ENCODE data around the gene SLIT3. TPM values are rescaled to one million over a fixed set of nuclear protein-coding genes. Genes with fewer than 3 reads are reported as not detected.

The SLIT3 gene
- polyA plus RNA-seq (ENCODE audit: low read depth in 6 of 6), result not detected

DNA sequence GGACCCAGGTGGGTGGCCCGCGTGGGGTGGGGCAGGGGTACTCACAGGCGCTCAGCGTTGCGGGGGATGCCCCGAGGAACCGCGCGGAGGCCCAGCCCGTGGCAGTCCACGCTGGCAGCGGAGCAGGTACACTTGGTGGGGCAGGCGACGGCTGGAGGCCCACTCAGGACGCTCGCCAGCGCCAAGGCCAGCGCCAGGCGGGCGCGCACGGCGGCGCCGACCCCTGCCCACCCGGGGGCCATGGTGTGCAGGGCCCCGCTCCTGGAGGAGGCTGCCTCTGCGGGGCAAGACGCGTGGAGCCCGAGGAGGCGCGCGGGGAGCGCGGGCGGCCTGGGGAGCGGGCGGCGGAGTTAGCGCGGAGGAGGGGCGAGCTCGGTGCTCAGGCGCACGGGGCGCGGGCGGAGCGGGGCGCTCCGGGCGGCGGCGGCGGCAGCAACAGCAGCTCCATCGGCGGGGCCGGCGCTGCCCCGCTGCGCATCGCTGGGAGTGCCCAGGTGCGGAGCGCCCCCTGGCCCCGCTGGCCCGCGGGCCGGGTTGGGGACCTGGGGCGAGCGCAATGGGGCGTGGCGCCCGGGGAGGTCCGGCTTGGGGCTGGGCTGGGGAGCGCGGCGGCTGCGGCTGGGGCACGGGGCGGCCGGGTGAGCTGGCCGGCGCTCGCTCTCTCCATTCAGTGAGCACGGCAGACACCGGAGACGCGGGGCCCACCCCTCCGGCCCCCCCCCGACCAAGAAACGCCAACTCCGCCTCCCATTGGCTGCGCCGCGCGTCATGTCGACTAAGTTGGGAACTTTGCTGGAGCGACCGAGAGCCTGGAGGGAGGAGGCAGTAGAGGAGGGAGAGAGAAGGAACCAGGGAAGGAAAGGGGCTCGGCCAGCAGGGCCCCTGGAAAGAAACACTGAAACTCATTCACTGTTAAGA lies at the start of gene SLIT3:
TSS of gene SLIT3 (minus strand) at position 672 of the 918 bp plus-strand sequence. CDS start at position 242, 430 bp downstream.
- Mint-ChIP-seq H3K4me1 (peaks cover 0 to 11% (median 7%) of the 10 kb centered on the region in 3 donors), H3K27ac (peak within 1 kb of the TSS in 1 of 6 donors; percentile 29), H3K36me3 (no peaks in the 10 kb centered on the region), H3K9me3 (peaks cover 0 to 5% (median 0%) of the 10 kb centered on the region in 7 donors), H3K27me3 (peaks cover 47 to 66% (median 56%) of the 10 kb centered on the region in 3 donors), H3K4me3 (peak within 1 kb of the TSS in 1 of 8 donors; percentile 42)
- no peak for DNase-seq
- ATAC-seq (ENCODE audit: low read depth in 2 of 2), result no peak

DNA sequence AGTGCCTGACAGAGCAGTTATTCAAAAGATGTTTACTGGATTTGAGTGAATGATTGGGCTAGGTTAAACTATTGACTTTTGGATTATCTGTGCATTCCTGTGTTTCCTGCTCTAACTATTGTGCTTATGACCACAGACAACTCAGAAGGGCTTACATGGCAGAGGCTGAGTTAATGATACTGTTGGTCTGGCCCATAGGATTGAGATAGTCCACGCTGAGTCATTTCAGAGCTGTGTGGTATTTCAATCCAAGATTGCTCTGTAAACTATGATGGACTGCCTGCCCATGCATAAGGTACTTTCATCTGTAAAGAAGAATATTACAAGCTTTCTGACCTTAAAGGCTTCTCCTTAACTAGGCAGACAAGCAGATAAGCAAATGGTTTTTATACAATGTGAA lies 49.1 kb upstream of the SLIT3 start:
- Mint-ChIP-seq H3K9me3 (peaks cover 0 to 2% (median 0%) of the 10 kb centered on the region in 7 donors), H3K4me1 (no peaks in the 10 kb centered on the region), H3K4me3 (no peak overlapping the region), H3K27ac (no peak overlapping the region), H3K27me3 (peaks cover 0 to 7% (median 0%) of the 10 kb centered on the region in 3 donors), H3K36me3 (no peaks in the 10 kb centered on the region)
- ATAC-seq (ENCODE audit: low read depth in 2 of 2) (no peak), DNase-seq (no peak)

- Mint-ChIP-seq H3K27me3 (peaks cover 0 to 5% (median 3%) of the 10 kb centered on the region in 3 donors), H3K9me3 (peaks cover 0 to 2% (median 0%) of the 10 kb centered on the region in 7 donors), H3K4me1 (no peaks in the 10 kb centered on the region), H3K27ac (no peak overlapping the region), H3K4me3 (no peak overlapping the region), H3K36me3 (no peaks in the 10 kb centered on the region)
- ATAC-seq (ENCODE audit: low read depth in 2 of 2), result no peak
- no peak for DNase-seq
Observed at GRCh38 chr5:169347786-169348185, 46.8 kb upstream of the SLIT3 start.

DNA sequence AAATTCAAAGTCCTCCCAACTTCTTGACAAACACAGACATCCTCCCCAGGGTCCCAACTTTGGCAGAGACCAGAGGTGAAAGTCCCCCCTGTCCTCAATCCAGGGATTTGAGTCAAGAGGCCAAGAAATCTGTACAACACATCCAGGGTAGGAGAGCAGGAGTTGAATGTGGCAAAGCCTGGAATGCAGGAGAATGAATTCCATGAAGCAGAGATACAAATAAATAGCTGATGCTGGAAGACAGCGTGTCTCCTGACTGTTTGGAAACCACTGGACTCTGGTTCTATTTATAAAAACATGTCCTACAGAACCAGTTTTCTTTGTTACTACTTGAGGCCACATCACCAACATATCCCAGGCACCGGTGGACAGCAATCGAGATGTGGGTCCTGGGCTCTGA lies 43.7 kb upstream of the SLIT3 start:
- no peaks in the 10 kb centered on the region for H3K4me1 Mint-ChIP-seq
- no peak overlapping the region for H3K4me3 Mint-ChIP-seq
- DNase-seq (no peak), ATAC-seq (ENCODE audit: low read depth in 2 of 2) (no peak)
- peaks cover 0 to 8% (median 3%) of the 10 kb centered on the region in 3 donors for H3K27me3 Mint-ChIP-seq
- H3K36me3 Mint-ChIP-seq, result no peaks in the 10 kb centered on the region
- H3K9me3 Mint-ChIP-seq, result peaks cover 0 to 1% (median 0%) of the 10 kb centered on the region in 7 donors
- H3K27ac Mint-ChIP-seq, result no peak overlapping the region

DNA sequence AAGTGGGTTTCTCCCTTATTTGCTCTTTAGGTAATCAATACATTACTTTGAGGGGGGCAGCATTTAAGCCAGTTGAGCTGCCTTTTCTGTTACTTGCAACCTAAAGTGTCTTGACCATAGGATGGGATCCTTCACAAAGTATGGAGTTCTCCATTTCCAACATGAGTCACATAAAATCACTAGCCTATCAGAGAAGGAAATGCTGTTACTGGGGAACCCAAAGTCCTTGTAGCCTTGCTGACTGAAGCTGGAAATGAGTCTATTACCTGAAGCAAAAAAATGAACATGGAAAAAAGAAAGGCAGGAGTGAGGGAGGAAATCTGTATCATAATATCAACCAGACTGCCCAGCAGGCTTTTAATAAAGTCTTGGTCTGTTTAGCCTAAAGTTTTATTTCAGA lies 42.8 kb upstream of the SLIT3 start:
- no peaks in the 10 kb centered on the region for H3K4me1 Mint-ChIP-seq
- ATAC-seq (ENCODE audit: low read depth in 2 of 2) (no peak), DNase-seq (no peak)
- peaks cover 0 to 8% (median 3%) of the 10 kb centered on the region in 3 donors for H3K27me3 Mint-ChIP-seq
- no peak overlapping the region for H3K4me3 Mint-ChIP-seq
- no peaks in the 10 kb centered on the region for H3K9me3 Mint-ChIP-seq
- no peaks in the 10 kb centered on the region for H3K36me3 Mint-ChIP-seq
- H3K27ac Mint-ChIP-seq, result no peak overlapping the region

DNA sequence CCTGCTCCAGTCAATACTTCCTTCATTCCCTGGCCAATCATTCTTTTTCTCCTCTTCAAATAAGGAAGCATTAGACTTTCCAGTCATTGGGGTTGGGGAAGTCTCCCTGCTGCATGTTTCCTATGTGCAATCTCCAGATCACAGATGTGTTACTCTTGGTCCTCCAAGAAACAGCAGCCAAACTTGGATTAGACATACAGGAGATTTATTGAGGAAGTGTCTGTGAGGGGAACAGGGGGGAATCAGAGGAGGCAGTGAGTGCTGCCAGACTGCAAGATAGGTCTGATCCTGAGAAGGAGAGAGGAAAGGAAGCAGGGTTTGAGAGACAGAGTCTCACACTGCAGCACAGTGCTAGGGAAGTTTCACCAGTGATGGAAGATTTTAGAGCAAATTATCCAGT lies 40.6 kb upstream of the SLIT3 start:
- Mint-ChIP-seq H3K27ac (no peak overlapping the region), H3K9me3 (no peaks in the 10 kb centered on the region), H3K27me3 (peaks cover 0 to 8% (median 3%) of the 10 kb centered on the region in 3 donors), H3K36me3 (no peaks in the 10 kb centered on the region), H3K4me1 (no peaks in the 10 kb centered on the region), H3K4me3 (no peak overlapping the region)
- ATAC-seq (ENCODE audit: low read depth in 2 of 2) (no peak), DNase-seq (no peak)

GRCh38 chr5:169339869-169340268 lies 38.9 kb upstream of the SLIT3 start:
- Mint-ChIP-seq H3K36me3 (no peaks in the 10 kb centered on the region), H3K4me3 (no peak overlapping the region), H3K9me3 (peaks cover 0 to 1% (median 0%) of the 10 kb centered on the region in 7 donors), H3K4me1 (no peaks in the 10 kb centered on the region), H3K27ac (no peak overlapping the region), H3K27me3 (peaks cover 2 to 12% (median 5%) of the 10 kb centered on the region in 3 donors)
- ATAC-seq (ENCODE audit: low read depth in 2 of 2) (no peak), DNase-seq (no peak)

- Mint-ChIP-seq H3K36me3 (no peaks in the 10 kb centered on the region), H3K27me3 (peaks cover 6 to 8% (median 8%) of the 10 kb centered on the region in 3 donors), H3K4me1 (no peaks in the 10 kb centered on the region), H3K27ac (no peak overlapping the region), H3K4me3 (no peak overlapping the region), H3K9me3 (peaks cover 0 to 1% (median 0%) of the 10 kb centered on the region in 7 donors)
- no peak for ATAC-seq (ENCODE audit: low read depth in 2 of 2)
- no peak for DNase-seq
Observed at GRCh38 chr5:169336242-169336641, 35.3 kb upstream of the SLIT3 start.

- Mint-ChIP-seq H3K36me3 (no peaks in the 10 kb centered on the region), H3K9me3 (peaks cover 0 to 1% (median 0%) of the 10 kb centered on the region in 7 donors), H3K4me1 (no peaks in the 10 kb centered on the region), H3K4me3 (no peak overlapping the region), H3K27me3 (peaks cover 6 to 8% (median 8%) of the 10 kb centered on the region in 3 donors), H3K27ac (no peak overlapping the region)
- ATAC-seq (ENCODE audit: low read depth in 2 of 2) (no peak), DNase-seq (no peak)
Observed at GRCh38 chr5:169335806-169336205, 34.9 kb upstream of the SLIT3 start.

DNA sequence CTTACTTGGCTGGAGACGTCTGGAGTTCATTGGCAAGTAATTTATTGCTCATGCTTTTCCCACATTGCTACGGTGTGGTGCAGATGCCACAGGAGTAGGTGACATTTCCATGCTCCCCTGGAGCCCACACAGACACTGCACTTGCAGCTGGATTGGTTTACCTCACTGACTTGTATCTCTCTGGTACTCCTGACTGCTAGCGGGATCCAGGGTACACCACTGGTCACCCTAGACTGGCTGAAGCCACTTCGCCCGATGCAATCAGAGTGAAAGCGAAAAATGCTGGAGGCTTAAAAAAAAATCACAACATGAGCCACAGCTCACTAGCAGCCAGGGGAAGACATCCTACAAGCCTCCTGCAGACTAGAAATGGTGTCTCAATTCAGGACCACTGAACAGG lies 32.6 kb upstream of the SLIT3 start:
- Mint-ChIP-seq H3K4me1 (no peaks in the 10 kb centered on the region), H3K9me3 (peaks cover 0 to 1% (median 0%) of the 10 kb centered on the region in 7 donors), H3K27ac (no peak overlapping the region), H3K27me3 (peaks cover 6 to 8% (median 8%) of the 10 kb centered on the region in 3 donors), H3K36me3 (no peaks in the 10 kb centered on the region), H3K4me3 (no peak overlapping the region)
- DNase-seq (no peak), ATAC-seq (ENCODE audit: low read depth in 2 of 2) (no peak)

DNA sequence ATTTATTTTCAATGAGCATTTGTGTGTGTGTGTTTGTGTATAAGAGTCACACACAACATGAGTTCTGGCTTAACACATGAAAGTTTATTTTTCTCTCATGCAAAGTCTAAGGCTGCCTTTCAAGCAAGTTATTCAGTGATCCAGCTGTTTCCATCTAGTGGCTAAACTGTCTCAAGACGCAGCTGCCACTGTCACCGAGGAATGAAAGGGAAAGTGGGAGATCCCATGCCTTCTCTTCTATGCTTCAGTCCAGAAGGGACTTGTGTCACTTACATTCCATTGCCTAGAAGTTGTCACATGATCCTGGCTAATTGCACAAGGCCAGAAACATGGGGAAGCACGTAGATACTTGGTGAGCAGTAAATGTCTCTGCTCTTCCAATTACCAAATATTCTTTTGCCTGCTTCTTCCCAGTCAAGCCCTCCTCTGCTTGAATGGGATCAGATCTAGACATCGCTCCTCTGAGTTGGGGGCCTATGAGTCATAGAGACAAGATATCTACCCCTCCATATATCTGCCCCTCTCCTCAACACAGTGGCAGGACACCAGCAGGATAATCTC lies 30.4 kb upstream of the SLIT3 start:
- Mint-ChIP-seq H3K27me3 (peaks cover 6 to 8% (median 8%) of the 10 kb centered on the region in 3 donors), H3K4me1 (no peaks in the 10 kb centered on the region), H3K27ac (no peak overlapping the region), H3K9me3 (peaks cover 0 to 1% (median 0%) of the 10 kb centered on the region in 7 donors), H3K36me3 (no peaks in the 10 kb centered on the region), H3K4me3 (no peak overlapping the region)
- DNase-seq, result no peak
- ATAC-seq (ENCODE audit: low read depth in 2 of 2), result no peak

- Mint-ChIP-seq H3K4me3 (no peak overlapping the region), H3K27me3 (peaks cover 0 to 9% (median 5%) of the 10 kb centered on the region in 3 donors), H3K9me3 (peaks cover 0 to 4% (median 0%) of the 10 kb centered on the region in 7 donors), H3K27ac (no peak overlapping the region), H3K36me3 (no peaks in the 10 kb centered on the region), H3K4me1 (no peaks in the 10 kb centered on the region)
- ATAC-seq (ENCODE audit: low read depth in 2 of 2) (no peak), DNase-seq (no peak)
Observed at GRCh38 chr5:169328401-169328800, 27.5 kb upstream of the SLIT3 start.

- DNase-seq (no peak), ATAC-seq (ENCODE audit: low read depth in 2 of 2) (no peak)
- no peak overlapping the region for H3K27ac Mint-ChIP-seq
- H3K36me3 Mint-ChIP-seq, result no peaks in the 10 kb centered on the region
- peaks cover 0 to 4% (median 0%) of the 10 kb centered on the region in 7 donors for H3K9me3 Mint-ChIP-seq
- no peak overlapping the region for H3K4me3 Mint-ChIP-seq
- H3K4me1 Mint-ChIP-seq, result no peaks in the 10 kb centered on the region
- H3K27me3 Mint-ChIP-seq, result peaks cover 0 to 9% (median 5%) of the 10 kb centered on the region in 3 donors
Observed at GRCh38 chr5:169325273-169325672, 24.3 kb upstream of the SLIT3 start.

DNA sequence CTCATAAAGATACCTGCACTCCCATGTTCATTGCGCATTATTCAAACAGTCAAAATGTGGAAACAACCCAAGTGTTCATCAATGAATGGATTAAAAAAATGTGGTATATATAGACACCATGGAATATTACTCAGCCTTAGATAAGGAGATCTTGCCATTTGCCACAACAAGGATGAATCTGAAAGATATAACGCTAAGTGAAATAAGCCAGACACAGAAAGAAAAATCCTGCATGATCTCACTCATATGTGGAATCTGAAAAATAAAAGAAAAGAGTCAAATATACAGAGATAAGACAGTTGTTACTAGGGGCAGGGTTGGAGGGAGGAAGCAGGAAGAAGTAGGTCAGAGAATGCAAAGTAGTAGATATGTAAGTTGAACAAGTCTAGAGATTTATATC lies 17.6 kb upstream of the SLIT3 start:
- no peak for ATAC-seq (ENCODE audit: low read depth in 2 of 2)
- Mint-ChIP-seq H3K4me3 (no peak overlapping the region), H3K27me3 (peaks cover 0 to 6% (median 5%) of the 10 kb centered on the region in 3 donors), H3K9me3 (peaks cover 0 to 2% (median 0%) of the 10 kb centered on the region in 7 donors), H3K27ac (no peak overlapping the region), H3K4me1 (no peaks in the 10 kb centered on the region), H3K36me3 (no peaks in the 10 kb centered on the region)
- no peak for DNase-seq
